MM.1S (cell line): ENCODE measurements around the gene PIGN.

Source experiments
- EZH2 ChIP-seq: fragments of 300-600 bp; sonication (generic); optimal IDR thresholded peaks from 2 replicates; pipeline ENCODE3; 2017; ENCODE audit warnings: low read depth, mild to moderate bottlenecking, antibody characterized with exemption, low read length, mixed read lengths
- TF ChIP-seq, protein P1 (sequence below): fragments of 300-600 bp; sonication (generic); IDR thresholded peaks from 2 replicates; pipeline ENCODE4 v1.5.1; 2016; ENCODE audit warnings: antibody characterized with exemption, low read length, mixed read lengths

DNA sequence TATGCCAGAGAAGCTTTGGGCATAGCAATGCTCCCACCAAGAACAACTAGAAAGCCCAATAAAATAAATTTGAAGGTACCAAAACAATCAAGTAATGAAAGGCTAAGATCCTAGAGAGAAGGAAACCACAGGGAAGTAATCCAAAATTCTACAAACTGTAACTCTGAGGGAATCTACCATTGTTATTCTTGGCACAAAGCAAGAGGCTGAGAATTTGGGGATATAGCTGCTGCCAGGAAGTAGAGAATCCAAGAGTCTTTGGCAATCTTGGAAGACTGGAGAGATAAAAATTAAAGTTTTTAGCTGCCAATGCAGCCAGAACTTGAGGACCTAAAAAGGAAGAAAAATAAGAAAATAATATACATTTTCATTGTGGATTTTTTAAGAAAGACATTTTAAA, 68.5 kb downstream of the PIGN start:
- TF ChIP-seq, protein P1, sequence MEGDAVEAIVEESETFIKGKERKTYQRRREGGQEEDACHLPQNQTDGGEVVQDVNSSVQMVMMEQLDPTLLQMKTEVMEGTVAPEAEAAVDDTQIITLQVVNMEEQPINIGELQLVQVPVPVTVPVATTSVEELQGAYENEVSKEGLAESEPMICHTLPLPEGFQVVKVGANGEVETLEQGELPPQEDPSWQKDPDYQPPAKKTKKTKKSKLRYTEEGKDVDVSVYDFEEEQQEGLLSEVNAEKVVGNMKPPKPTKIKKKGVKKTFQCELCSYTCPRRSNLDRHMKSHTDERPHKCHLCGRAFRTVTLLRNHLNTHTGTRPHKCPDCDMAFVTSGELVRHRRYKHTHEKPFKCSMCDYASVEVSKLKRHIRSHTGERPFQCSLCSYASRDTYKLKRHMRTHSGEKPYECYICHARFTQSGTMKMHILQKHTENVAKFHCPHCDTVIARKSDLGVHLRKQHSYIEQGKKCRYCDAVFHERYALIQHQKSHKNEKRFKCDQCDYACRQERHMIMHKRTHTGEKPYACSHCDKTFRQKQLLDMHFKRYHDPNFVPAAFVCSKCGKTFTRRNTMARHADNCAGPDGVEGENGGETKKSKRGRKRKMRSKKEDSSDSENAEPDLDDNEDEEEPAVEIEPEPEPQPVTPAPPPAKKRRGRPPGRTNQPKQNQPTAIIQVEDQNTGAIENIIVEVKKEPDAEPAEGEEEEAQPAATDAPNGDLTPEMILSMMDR = no peak
- TF ChIP-seq EZH2 = no peak
